ENCODE results near the gene ARHGEF4. TPM values are rescaled to one million over a fixed set of nuclear protein-coding genes. Genes with fewer than 3 reads are reported as not detected.

The ARHGEF4 gene
- total and polyA plus RNA-seq, 8 donors: 16.3 to 58.2 (median 19.8) TPM

DNA sequence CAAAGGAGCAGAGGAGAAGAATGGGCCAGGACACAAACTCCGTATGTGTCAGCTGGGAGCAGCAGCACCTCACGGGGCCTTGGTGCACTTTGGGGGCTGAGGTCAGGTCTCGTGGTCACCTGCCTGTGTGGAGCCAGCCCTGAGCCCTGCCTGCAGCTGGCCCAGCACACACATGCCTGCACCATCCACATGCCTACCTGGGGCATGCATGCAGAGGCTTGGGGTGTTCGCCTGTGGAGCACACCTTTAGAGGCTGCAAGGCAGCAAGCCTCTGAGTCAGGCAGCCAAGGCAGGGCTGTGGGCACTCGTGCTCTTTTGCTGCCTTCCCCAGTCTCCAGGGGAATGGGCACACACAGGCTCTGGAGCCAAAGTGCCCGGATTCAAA is 36.0 kb downstream of the ARHGEF4 start:
- no peaks in the 10 kb centered on the region for H3K9me3 ChIP-seq
- H3K36me3 ChIP-seq: no peaks in the 10 kb centered on the region
- FAIRE-seq: no peak
- H3K27ac ChIP-seq: no peak overlapping the region
- no peak overlapping the region for H3K4me3 ChIP-seq
- TF ChIP-seq, protein P1, sequence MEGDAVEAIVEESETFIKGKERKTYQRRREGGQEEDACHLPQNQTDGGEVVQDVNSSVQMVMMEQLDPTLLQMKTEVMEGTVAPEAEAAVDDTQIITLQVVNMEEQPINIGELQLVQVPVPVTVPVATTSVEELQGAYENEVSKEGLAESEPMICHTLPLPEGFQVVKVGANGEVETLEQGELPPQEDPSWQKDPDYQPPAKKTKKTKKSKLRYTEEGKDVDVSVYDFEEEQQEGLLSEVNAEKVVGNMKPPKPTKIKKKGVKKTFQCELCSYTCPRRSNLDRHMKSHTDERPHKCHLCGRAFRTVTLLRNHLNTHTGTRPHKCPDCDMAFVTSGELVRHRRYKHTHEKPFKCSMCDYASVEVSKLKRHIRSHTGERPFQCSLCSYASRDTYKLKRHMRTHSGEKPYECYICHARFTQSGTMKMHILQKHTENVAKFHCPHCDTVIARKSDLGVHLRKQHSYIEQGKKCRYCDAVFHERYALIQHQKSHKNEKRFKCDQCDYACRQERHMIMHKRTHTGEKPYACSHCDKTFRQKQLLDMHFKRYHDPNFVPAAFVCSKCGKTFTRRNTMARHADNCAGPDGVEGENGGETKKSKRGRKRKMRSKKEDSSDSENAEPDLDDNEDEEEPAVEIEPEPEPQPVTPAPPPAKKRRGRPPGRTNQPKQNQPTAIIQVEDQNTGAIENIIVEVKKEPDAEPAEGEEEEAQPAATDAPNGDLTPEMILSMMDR (IDR thresholded peaks at IDR 0.05): no peak
- intact Hi-C loops (cut with DNase I): loop anchor here in 2 of 3 donors (2.0 to 5.0 kb wide), 2 partner anchors 70 to 74 kb away; no protein-coding TSS in a partner anchor
- WGBS, 2 donors: 75 to 84% methylated on average over 6 of the region's 6 CpGs
- no peaks in the 10 kb centered on the region for H3K4me1 ChIP-seq
- no peak for ATAC-seq
- DNase-seq: no peak
- H3K27me3 ChIP-seq: no peaks in the 10 kb centered on the region

DNA sequence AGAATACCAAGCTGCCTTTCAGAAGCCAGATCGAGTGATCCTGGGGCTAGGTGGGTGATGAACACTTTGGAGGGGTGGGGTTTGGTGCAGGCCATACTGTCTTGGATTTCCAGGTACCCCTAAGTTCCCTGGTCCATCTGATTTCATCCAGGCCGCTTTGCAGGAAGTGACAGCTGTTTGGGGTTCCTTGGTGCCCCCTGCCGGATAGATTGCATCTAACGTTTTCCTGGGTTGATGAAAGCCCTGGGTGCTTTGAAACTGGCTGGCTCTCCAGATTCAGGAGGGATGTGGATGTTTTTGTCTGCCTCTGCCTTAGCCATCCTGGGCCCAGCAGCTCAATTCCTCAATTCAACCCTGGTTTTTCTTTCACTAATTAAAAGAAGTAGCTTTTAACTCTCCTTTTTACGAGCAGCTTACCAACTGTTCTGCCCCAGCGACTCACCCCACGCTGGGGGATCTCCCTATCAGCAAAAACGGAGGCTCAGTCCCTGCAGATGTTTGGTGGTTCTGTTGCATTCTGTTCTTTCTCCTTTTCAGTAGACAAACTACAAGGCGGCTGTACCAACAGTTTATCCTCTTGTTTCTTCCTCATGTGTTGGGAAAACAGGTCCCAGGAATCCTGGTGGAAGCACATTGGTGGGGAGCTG is 37.1 kb downstream of the ARHGEF4 start:
- peak; percentile 71 to 96 (median 90) for ATAC-seq
- Histone ChIP-seq H3K36me3 (no peaks in the 10 kb centered on the region), H3K4me3 (no peak overlapping the region), H3K27ac (no peak overlapping the region), H3K27me3 (no peaks in the 10 kb centered on the region), H3K9me3 (no peaks in the 10 kb centered on the region), H3K4me1 (no peaks in the 10 kb centered on the region)
- 36 to 39% methylated on average over 9 of the region's 9 CpGs for WGBS, 2 donors
- DNase-seq: peak in 5 of 6 donors; percentile 52 to 79 (median 63)
- TF ChIP-seq, protein P1 (IDR thresholded peaks at IDR 0.05): peak; percentile 30 to 48 (median 46)
- intact Hi-C loops (cut with DNase I): loop anchor here in 2 of 3 donors (2.0 to 5.0 kb wide), 2 partner anchors 72 to 75 kb away; no protein-coding TSS in a partner anchor
- FAIRE-seq: no peak

DNA sequence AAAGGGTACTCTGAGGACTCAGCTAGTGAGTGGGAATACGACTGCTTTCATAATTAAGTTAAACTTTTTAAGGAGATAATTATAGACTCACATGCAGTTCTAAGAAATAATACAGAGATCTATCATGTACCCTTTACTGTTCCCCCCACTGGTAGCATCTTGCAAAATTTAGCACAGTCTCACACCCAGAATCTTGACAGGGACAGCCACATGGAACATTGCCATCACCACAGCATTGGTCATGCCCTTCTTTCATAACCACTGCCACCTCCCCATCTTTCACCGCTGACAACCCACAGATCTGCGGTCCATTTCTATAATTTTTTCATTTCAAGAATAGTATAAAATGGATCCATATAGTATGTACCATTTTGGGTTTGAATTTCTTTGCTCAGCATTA is 37.8 kb downstream of the ARHGEF4 start:
- intact Hi-C loops (cut with DNase I): loop anchor here in 1 of 3 donors (5.0 kb wide), 1 partner anchor 72 kb away; no protein-coding TSS in a partner anchor
- H3K27ac ChIP-seq: no peak overlapping the region

GRCh38 chr2:130875935-130876334 is 39.2 kb downstream of the ARHGEF4 start:
- Histone ChIP-seq H3K36me3 (no peaks in the 10 kb centered on the region), H3K27ac (no peak overlapping the region), H3K4me1 (no peaks in the 10 kb centered on the region), H3K27me3 (no peaks in the 10 kb centered on the region), H3K9me3 (no peaks in the 10 kb centered on the region), H3K4me3 (no peak overlapping the region)
- no peak for ATAC-seq
- intact Hi-C loops (cut with DNase I): no loop called here
- DNase-seq: no peak
- WGBS, 2 donors: 87 to 94% methylated on average over 9 of the region's 9 CpGs
- FAIRE-seq: no peak
- TF ChIP-seq, protein P1 (IDR thresholded peaks at IDR 0.05): no peak

More for the DNA sequence above, 37.8 kb downstream of the ARHGEF4 start:
- FAIRE-seq (no peak), ATAC-seq (no peak), DNase-seq (no peak)
- TF ChIP-seq, protein P1 (IDR thresholded peaks at IDR 0.05): no peak
- no peaks in the 10 kb centered on the region for H3K9me3 ChIP-seq
- H3K4me1 ChIP-seq: no peaks in the 10 kb centered on the region
- no peaks in the 10 kb centered on the region for H3K36me3 ChIP-seq
- no peaks in the 10 kb centered on the region for H3K27me3 ChIP-seq
- H3K4me3 ChIP-seq: no peak overlapping the region
- 83 to 84% methylated on average over 3 of the region's 3 CpGs for WGBS, 2 donors

GRCh38 chr2:130877258-130877657 is 40.5 kb downstream of the ARHGEF4 start:
- H3K27me3 ChIP-seq: no peaks in the 10 kb centered on the region
- TF ChIP-seq, protein P1 (IDR thresholded peaks at IDR 0.05): no peak
- no peaks in the 10 kb centered on the region for H3K36me3 ChIP-seq
- DNase-seq (no peak), ATAC-seq (no peak), FAIRE-seq (no peak)
- H3K9me3 ChIP-seq: no peaks in the 10 kb centered on the region
- H3K27ac ChIP-seq: no peak overlapping the region
- no peak overlapping the region for H3K4me3 ChIP-seq
- H3K4me1 ChIP-seq: no peaks in the 10 kb centered on the region
- intact Hi-C loops (cut with DNase I): no loop called here
- 87 to 90% methylated on average over 5 of the region's 5 CpGs for WGBS, 2 donors
